ENCODE data around the gene FAM114A2.

DNA sequence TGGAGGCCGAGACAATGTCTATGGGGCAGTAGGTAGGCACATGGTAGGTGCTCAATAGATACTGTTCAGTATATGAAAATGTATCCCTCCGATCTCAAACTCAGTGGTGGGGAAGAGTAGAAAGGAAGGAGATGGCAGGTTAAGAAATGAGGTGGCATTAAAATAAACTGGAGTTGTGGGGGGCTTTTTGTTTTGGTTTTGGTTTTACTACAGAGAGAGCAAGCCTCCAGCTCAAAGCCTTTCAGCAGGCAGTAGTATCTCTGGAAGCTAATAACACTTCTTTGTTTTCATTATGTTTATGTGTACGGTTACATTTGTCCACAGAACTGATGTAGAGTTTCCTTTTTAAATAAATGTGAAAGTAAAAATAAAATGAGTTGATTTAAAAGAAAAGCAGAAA, 8.6 kb upstream of the FAM114A2 start:
- TF ChIP-seq, protein P1, sequence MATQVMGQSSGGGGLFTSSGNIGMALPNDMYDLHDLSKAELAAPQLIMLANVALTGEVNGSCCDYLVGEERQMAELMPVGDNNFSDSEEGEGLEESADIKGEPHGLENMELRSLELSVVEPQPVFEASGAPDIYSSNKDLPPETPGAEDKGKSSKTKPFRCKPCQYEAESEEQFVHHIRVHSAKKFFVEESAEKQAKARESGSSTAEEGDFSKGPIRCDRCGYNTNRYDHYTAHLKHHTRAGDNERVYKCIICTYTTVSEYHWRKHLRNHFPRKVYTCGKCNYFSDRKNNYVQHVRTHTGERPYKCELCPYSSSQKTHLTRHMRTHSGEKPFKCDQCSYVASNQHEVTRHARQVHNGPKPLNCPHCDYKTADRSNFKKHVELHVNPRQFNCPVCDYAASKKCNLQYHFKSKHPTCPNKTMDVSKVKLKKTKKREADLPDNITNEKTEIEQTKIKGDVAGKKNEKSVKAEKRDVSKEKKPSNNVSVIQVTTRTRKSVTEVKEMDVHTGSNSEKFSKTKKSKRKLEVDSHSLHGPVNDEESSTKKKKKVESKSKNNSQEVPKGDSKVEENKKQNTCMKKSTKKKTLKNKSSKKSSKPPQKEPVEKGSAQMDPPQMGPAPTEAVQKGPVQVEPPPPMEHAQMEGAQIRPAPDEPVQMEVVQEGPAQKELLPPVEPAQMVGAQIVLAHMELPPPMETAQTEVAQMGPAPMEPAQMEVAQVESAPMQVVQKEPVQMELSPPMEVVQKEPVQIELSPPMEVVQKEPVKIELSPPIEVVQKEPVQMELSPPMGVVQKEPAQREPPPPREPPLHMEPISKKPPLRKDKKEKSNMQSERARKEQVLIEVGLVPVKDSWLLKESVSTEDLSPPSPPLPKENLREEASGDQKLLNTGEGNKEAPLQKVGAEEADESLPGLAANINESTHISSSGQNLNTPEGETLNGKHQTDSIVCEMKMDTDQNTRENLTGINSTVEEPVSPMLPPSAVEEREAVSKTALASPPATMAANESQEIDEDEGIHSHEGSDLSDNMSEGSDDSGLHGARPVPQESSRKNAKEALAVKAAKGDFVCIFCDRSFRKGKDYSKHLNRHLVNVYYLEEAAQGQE (IDR thresholded peaks at IDR 0.05), result no peak
- TF ChIP-seq ZBTB33 (IDR thresholded peaks at IDR 0.05) (no peak), TAF1 (conservative IDR thresholded peaks at IDR 0.05) (no peak)
- TF ChIP-seq, protein P2, sequence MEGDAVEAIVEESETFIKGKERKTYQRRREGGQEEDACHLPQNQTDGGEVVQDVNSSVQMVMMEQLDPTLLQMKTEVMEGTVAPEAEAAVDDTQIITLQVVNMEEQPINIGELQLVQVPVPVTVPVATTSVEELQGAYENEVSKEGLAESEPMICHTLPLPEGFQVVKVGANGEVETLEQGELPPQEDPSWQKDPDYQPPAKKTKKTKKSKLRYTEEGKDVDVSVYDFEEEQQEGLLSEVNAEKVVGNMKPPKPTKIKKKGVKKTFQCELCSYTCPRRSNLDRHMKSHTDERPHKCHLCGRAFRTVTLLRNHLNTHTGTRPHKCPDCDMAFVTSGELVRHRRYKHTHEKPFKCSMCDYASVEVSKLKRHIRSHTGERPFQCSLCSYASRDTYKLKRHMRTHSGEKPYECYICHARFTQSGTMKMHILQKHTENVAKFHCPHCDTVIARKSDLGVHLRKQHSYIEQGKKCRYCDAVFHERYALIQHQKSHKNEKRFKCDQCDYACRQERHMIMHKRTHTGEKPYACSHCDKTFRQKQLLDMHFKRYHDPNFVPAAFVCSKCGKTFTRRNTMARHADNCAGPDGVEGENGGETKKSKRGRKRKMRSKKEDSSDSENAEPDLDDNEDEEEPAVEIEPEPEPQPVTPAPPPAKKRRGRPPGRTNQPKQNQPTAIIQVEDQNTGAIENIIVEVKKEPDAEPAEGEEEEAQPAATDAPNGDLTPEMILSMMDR (IDR thresholded peaks at IDR 0.05; ENCODE audit: low read depth, low read length, missing input control), result no peak

All from liver (tissue), 3 donors.